Measurements from ENCODE around the gene INPP4A.

Gene INPP4A

DNA sequence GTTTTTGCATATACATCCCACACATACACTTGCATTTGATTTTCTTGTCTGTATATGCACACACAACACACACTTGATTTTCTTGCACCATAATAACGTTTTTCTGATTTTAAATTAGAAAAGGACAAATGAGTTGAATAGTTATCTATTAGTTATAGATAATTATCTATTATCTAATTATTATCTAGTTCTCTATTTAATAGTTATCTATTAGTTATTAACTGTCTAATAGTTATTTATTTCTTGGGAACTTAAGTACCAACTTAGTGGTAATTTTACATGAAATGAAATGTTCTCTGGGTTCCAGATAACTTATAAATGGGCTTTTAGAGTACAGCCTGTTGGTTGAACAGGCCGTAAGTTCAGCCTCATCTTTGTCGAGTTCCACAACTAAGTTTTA, 23.0 kb downstream of the INPP4A start (continued):
- TF ChIP-seq, protein P1, sequence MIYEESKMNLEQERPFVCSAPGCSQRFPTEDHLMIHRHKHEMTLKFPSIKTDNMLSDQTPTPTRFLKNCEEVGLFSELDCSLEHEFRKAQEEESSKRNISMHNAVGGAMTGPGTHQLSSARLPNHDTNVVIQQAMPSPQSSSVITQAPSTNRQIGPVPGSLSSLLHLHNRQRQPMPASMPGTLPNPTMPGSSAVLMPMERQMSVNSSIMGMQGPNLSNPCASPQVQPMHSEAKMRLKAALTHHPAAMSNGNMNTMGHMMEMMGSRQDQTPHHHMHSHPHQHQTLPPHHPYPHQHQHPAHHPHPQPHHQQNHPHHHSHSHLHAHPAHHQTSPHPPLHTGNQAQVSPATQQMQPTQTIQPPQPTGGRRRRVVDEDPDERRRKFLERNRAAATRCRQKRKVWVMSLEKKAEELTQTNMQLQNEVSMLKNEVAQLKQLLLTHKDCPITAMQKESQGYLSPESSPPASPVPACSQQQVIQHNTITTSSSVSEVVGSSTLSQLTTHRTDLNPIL (CRISPR knock-in tag; IDR thresholded peaks at IDR 0.05; ENCODE audit: low read depth): no peak

DNA sequence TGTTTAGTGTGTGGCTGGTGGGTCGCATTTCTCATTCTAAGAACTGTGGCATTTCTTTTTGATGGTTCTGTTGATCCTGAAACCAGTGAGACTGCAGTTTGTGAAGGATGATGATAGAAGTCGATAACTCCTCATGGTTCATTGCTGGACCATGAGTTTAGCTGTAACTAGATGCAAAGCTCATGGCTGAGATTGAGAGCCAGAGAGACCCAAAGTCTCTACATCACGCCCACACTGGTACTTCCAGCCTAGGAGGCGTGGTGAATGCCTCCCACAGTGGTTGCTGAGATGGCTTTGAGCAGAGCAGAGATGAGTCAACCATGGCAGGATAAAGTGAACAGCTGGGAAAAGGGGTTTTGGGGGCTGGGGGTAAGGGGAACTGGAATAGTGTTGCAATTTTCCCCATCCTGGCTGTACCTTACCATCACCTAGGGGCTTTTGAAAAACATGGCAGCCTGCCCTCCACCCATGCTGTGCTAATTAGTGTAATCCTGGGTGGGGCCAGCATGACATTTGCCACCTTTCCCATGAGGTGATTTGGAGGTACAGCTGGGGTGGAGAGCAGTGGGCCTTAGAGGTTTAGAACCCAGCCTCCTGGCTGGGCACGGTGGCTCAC, 24.1 kb downstream of the INPP4A start:
- no peak for ATAC-seq
- TF ChIP-seq ZNF70 (CRISPR knock-in tag; IDR thresholded peaks at IDR 0.05) (no peak), TOX (CRISPR knock-in tag; IDR thresholded peaks at IDR 0.05; ENCODE audit: borderline replicate concordance) (no peak), SNAI2 (CRISPR knock-in tag; IDR thresholded peaks at IDR 0.05) (no peak), PPARA (CRISPR knock-in tag; IDR thresholded peaks at IDR 0.05; ENCODE audit: borderline replicate concordance) (no peak), ZFP30 (CRISPR knock-in tag; IDR thresholded peaks at IDR 0.05) (no peak), ZNF8 (CRISPR knock-in tag; IDR thresholded peaks at IDR 0.05) (no peak), ZC3H10 (CRISPR knock-in tag; IDR thresholded peaks at IDR 0.05) (no peak), ZFP3 (CRISPR knock-in tag; IDR thresholded peaks at IDR 0.05) (no peak), ESRRG (CRISPR knock-in tag; IDR thresholded peaks at IDR 0.05) (no peak), OSR1 (CRISPR knock-in tag; IDR thresholded peaks at IDR 0.05) (no peak), ZNF565 (CRISPR knock-in tag; conservative IDR thresholded peaks at IDR 0.05; ENCODE audit: low read depth) (no peak), ARNTL (CRISPR knock-in tag; IDR thresholded peaks at IDR 0.05; ENCODE audit: borderline replicate concordance, low read depth) (no peak), ISL1 (CRISPR knock-in tag; IDR thresholded peaks at IDR 0.05) (no peak), BACH2 (CRISPR knock-in tag; IDR thresholded peaks at IDR 0.05; ENCODE audit: borderline replicate concordance) (no peak)
- TF ChIP-seq, protein P2, sequence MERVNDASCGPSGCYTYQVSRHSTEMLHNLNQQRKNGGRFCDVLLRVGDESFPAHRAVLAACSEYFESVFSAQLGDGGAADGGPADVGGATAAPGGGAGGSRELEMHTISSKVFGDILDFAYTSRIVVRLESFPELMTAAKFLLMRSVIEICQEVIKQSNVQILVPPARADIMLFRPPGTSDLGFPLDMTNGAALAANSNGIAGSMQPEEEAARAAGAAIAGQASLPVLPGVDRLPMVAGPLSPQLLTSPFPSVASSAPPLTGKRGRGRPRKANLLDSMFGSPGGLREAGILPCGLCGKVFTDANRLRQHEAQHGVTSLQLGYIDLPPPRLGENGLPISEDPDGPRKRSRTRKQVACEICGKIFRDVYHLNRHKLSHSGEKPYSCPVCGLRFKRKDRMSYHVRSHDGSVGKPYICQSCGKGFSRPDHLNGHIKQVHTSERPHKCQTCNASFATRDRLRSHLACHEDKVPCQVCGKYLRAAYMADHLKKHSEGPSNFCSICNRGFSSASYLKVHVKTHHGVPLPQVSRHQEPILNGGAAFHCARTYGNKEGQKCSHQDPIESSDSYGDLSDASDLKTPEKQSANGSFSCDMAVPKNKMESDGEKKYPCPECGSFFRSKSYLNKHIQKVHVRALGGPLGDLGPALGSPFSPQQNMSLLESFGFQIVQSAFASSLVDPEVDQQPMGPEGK (CRISPR knock-in tag; IDR thresholded peaks at IDR 0.05; ENCODE audit: borderline replicate concordance): no peak
- TF ChIP-seq, protein P3, sequence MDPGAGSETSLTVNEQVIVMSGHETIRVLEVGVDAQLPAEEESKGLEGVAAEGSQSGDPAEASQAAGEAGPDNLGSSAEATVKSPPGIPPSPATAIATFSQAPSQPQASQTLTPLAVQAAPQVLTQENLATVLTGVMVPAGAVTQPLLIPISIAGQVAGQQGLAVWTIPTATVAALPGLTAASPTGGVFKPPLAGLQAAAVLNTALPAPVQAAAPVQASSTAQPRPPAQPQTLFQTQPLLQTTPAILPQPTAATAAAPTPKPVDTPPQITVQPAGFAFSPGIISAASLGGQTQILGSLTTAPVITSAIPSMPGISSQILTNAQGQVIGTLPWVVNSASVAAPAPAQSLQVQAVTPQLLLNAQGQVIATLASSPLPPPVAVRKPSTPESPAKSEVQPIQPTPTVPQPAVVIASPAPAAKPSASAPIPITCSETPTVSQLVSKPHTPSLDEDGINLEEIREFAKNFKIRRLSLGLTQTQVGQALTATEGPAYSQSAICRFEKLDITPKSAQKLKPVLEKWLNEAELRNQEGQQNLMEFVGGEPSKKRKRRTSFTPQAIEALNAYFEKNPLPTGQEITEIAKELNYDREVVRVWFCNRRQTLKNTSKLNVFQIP (CRISPR knock-in tag; IDR thresholded peaks at IDR 0.05; ENCODE audit: borderline replicate concordance, low read depth): no peak
- TF ChIP-seq, protein P4, sequence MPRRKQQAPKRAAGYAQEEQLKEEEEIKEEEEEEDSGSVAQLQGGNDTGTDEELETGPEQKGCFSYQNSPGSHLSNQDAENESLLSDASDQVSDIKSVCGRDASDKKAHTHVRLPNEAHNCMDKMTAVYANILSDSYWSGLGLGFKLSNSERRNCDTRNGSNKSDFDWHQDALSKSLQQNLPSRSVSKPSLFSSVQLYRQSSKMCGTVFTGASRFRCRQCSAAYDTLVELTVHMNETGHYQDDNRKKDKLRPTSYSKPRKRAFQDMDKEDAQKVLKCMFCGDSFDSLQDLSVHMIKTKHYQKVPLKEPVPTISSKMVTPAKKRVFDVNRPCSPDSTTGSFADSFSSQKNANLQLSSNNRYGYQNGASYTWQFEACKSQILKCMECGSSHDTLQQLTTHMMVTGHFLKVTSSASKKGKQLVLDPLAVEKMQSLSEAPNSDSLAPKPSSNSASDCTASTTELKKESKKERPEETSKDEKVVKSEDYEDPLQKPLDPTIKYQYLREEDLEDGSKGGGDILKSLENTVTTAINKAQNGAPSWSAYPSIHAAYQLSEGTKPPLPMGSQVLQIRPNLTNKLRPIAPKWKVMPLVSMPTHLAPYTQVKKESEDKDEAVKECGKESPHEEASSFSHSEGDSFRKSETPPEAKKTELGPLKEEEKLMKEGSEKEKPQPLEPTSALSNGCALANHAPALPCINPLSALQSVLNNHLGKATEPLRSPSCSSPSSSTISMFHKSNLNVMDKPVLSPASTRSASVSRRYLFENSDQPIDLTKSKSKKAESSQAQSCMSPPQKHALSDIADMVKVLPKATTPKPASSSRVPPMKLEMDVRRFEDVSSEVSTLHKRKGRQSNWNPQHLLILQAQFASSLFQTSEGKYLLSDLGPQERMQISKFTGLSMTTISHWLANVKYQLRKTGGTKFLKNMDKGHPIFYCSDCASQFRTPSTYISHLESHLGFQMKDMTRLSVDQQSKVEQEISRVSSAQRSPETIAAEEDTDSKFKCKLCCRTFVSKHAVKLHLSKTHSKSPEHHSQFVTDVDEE (CRISPR knock-in tag; IDR thresholded peaks at IDR 0.05): no peak

DNA sequence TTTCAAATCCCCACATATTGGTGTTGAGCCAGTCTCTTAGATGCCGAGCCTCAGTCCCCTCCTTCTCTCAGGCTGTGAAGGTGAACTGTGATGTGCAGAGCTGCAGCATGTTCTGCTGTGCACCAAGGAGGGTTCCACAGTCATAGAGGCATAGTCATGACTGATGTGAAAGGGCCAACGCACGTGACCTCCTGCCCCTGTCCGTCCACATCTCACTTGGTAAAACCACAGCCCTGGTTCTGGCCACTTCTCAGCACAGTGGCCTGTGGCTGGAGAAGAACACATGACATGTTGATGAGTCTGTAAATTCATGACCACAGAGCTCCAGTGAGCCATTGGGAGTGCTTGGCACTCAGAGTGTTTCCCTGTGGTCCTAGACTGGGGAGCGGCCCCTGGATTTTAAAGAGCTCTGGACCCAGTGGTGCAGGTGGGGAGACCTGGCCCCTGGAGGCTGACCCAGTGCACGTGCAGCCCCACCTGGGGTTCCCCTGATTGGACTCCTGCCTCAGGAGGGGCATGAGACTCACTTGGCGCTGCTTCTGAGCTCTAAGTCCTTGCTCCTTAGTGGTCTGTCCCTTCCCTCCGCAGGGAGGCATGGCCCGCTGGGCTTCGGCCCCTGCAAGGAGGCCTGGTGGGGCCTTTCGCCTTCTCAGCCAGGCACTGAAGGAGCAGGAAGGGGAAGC, 25.3 kb downstream of the INPP4A start:
- TF ChIP-seq, protein P5, sequence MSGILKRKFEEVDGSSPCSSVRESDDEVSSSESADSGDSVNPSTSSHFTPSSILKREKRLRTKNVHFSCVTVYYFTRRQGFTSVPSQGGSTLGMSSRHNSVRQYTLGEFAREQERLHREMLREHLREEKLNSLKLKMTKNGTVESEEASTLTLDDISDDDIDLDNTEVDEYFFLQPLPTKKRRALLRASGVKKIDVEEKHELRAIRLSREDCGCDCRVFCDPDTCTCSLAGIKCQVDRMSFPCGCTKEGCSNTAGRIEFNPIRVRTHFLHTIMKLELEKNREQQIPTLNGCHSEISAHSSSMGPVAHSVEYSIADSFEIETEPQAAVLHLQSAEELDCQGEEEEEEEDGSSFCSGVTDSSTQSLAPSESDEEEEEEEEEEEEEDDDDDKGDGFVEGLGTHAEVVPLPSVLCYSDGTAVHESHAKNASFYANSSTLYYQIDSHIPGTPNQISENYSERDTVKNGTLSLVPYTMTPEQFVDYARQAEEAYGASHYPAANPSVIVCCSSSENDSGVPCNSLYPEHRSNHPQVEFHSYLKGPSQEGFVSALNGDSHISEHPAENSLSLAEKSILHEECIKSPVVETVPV (CRISPR knock-in tag; IDR thresholded peaks at IDR 0.05): no peak
- no peak for TF ChIP-seq CSDC2 (CRISPR knock-in tag; IDR thresholded peaks at IDR 0.05)
- no peak for TF ChIP-seq BACH2 (CRISPR knock-in tag; IDR thresholded peaks at IDR 0.05; ENCODE audit: borderline replicate concordance)
- no peak for TF ChIP-seq OSR1 (CRISPR knock-in tag; IDR thresholded peaks at IDR 0.05)
- TF ChIP-seq PPARA (CRISPR knock-in tag; IDR thresholded peaks at IDR 0.05; ENCODE audit: borderline replicate concordance): no peak
- TF ChIP-seq ZC3H10 (CRISPR knock-in tag; IDR thresholded peaks at IDR 0.05): no peak
- TF ChIP-seq ARNTL (CRISPR knock-in tag; IDR thresholded peaks at IDR 0.05; ENCODE audit: borderline replicate concordance, low read depth): no peak
- TF ChIP-seq, protein P2 (CRISPR knock-in tag; IDR thresholded peaks at IDR 0.05; ENCODE audit: borderline replicate concordance): no peak
- TF ChIP-seq, protein P3 (CRISPR knock-in tag; IDR thresholded peaks at IDR 0.05; ENCODE audit: borderline replicate concordance, low read depth): no peak
- no peak for TF ChIP-seq ZNF8 (CRISPR knock-in tag; IDR thresholded peaks at IDR 0.05)
- TF ChIP-seq ISL1 (CRISPR knock-in tag; IDR thresholded peaks at IDR 0.05): no peak
- no peak for ATAC-seq

Data from SK-N-SH treated with all-trans-retinoic acid at 6 μM for 48 hours (cell line).